ENCODE results near the gene SNX14. TPM values are rescaled to one million over a fixed set of nuclear protein-coding genes. Genes with fewer than 3 reads are reported as not detected.
"Not testable (repeated sequence)": the region's sequence is repeated elsewhere in the genome, so short reads cannot be mapped to it uniquely, and the experiment has no call there.

Gene SNX14
- polyA plus RNA-seq, 1 of the 3 experiments (the other 2 are of a cell fraction), result 40.4 TPM

DNA sequence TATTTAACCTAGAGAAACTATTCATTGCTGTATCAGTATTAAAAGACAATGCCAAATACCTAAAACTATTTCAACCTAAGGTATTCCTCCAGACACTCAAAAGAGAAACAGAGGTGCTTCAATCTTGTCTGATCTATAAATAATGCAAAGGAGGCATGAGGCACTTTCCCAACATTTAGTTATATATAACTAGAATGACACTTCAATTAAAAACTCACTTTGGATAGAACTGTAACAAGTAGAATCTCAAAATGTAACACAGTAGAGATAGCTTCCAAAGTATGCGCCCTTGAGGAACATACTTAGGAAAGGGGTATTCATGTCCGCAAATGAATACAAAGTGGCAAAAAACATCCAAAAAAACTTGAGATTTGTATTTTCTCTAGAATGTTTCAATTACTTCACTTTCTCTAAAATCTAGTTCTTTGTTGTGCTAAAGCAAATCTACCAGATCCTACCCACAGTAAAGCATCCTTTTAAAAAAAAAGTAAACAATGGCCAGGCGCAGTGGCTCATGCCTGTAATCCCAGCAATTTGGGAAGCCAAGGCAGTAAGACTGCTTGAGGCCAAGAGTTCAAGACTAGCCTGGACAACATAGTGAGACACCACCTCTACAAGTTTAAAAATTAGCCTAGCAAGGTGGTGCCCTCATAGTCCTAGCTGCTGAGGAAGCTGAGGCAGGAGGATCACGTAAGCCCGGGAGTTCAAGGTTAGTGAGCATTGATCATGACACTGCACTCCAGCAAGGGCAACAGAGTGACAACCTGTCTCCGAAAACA, 38.7 kb upstream of the SNX14 start (continued):
- TF ChIP-seq FOSL2 (IDR thresholded peaks at IDR 0.05; ENCODE audit: borderline replicate concordance, low read depth), result no peak
- TF ChIP-seq POLR2AphosphoS5 (IDR thresholded peaks at IDR 0.05; ENCODE audit: low read depth, low read length), result no peak
- TF ChIP-seq USF2 (IDR thresholded peaks at IDR 0.05; ENCODE audit: borderline replicate concordance, low read depth, low read length), result no peak
- TF ChIP-seq JUND (IDR thresholded peaks at IDR 0.05), result no peak
- TF ChIP-seq RFX5 (IDR thresholded peaks at IDR 0.05; ENCODE audit: low read length), result no peak
- no peak for TF ChIP-seq CTCF (IDR thresholded peaks at IDR 0.05)
- no peak for TF ChIP-seq FOXM1 (IDR thresholded peaks at IDR 0.05; ENCODE audit: low read depth)

DNA sequence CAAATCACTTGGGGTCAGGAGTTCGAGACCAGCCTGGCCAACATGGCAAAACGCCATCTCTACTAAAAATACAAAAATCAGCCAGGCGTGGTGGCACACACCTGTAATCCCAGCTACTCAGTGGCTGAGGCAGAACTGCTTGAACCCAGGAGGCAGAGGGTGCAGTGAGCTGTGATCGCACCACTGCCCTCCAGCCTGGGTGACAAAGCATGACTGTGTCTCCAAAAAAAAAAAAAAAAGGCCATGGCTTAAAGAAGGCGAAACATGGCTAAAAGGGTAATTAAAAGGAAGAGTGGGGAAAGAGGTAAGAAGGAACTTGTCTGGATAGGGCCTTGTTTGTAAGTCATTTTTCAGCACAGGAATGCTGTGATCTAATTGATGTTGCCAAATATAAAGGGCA, 37.5 kb upstream of the SNX14 start:
- H3K27me3 ChIP-seq (ENCODE audit: insufficient read depth); H3K4me2 ChIP-seq; H3K27ac ChIP-seq (ENCODE audit: low read depth in 2 of 2, low read length in 1 of 2); H2AFZ ChIP-seq (ENCODE audit: low read depth); H3K4me3 ChIP-seq (ENCODE audit: low read depth in 2 of 2, low read length in 1 of 2); H3K4me1 ChIP-seq (ENCODE audit: control insufficient read depth in 1 of 2, insufficient read depth in 2 of 2, low read depth in 1 of 2, low read length in 1 of 2); H3K9me2 ChIP-seq; H3K9ac ChIP-seq; DNase-seq; H3K9me3 ChIP-seq: not testable (repeated sequence)
- Histone ChIP-seq H4K20me1 (ENCODE audit: insufficient read depth) (peaks cover 91% of the 10 kb centered on the region), H3K79me2 (ENCODE audit: insufficient read depth) (peaks cover 100% of the 10 kb centered on the region), H3K36me3 (replicated peaks in 1 of 2; ENCODE audit: control insufficient read depth in 1 of 2, insufficient read depth in 2 of 2, low read length in 1 of 2) (peaks cover 68 to 86% of the 10 kb centered on the region in 2 experiments), H3F3A (replicated peaks; ENCODE audit: insufficient read depth) (peaks cover 15% of the 10 kb centered on the region)
- CTCF ChIA-PET, result interaction anchor here (1.1 kb wide), 1 partner anchor 48 kb away, joined by 3 read pairs; no protein-coding TSS in a partner anchor
- POLR2A ChIA-PET, result interaction anchor here (2.9 kb wide), 1 partner anchor 12 kb away, joined by 12 read pairs; the partner anchor contains the start of gene SYNCRIP
- WGBS (ENCODE audit: low lambda C conversion rate), result 96% methylated on average over 5 of the region's 5 CpGs

DNA sequence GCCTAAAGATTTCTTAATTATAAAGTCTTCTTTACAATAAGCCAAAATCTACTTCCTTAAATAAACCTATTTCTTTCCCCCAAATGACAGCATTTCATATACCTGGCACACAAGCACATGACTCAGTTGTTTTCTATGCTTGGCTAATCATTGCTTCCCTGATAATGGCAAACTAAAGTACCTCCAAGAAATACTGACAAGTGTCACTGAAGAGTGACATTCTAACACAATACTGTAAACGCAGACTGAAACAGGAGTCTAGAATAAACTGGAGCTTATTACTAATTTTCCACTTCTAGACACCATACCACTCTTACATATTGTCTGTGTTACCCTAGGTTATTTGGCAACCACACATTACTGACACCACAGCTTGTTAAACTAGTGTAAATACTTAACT, 34.7 kb upstream of the SNX14 start:
- TF ChIP-seq RXRA (IDR thresholded peaks at IDR 0.05; ENCODE audit: borderline replicate concordance, low read depth) (no peak), JUND (IDR thresholded peaks at IDR 0.05) (no peak), RCOR1 (IDR thresholded peaks at IDR 0.05; ENCODE audit: low read length) (no peak), MEF2A (IDR thresholded peaks at IDR 0.05; ENCODE audit: borderline replicate concordance, low read depth) (no peak), EZH2phosphoT487 (IDR thresholded peaks at IDR 0.05; ENCODE audit: borderline replicate concordance, low read depth) (no peak), EP300 (IDR thresholded peaks at IDR 0.05; ENCODE audit: borderline replicate concordance in 1 of 2, low read depth in 1 of 2, low read length in 1 of 2) (no peak), FOXJ3 (CRISPR knock-in tag; IDR thresholded peaks at IDR 0.05) (no peak), GABPA (IDR thresholded peaks at IDR 0.05; ENCODE audit: low read depth) (no peak), ELF1 (IDR thresholded peaks at IDR 0.05) (no peak), NRF1 (IDR thresholded peaks at IDR 0.05; ENCODE audit: low read depth, low read length) (no peak), USF1 (IDR thresholded peaks at IDR 0.05; ENCODE audit: borderline replicate concordance, low read depth) (no peak), FOSL2 (IDR thresholded peaks at IDR 0.05; ENCODE audit: borderline replicate concordance, low read depth) (no peak), NFIC (IDR thresholded peaks at IDR 0.05; ENCODE audit: borderline replicate concordance) (no peak), RAD21 (IDR thresholded peaks at IDR 0.05; ENCODE audit: low read length) (no peak), TCF12 (IDR thresholded peaks at IDR 0.05) (no peak), SMC3 (IDR thresholded peaks at IDR 0.05; ENCODE audit: low read depth, low read length) (no peak)
- TF ChIP-seq, protein P1, sequence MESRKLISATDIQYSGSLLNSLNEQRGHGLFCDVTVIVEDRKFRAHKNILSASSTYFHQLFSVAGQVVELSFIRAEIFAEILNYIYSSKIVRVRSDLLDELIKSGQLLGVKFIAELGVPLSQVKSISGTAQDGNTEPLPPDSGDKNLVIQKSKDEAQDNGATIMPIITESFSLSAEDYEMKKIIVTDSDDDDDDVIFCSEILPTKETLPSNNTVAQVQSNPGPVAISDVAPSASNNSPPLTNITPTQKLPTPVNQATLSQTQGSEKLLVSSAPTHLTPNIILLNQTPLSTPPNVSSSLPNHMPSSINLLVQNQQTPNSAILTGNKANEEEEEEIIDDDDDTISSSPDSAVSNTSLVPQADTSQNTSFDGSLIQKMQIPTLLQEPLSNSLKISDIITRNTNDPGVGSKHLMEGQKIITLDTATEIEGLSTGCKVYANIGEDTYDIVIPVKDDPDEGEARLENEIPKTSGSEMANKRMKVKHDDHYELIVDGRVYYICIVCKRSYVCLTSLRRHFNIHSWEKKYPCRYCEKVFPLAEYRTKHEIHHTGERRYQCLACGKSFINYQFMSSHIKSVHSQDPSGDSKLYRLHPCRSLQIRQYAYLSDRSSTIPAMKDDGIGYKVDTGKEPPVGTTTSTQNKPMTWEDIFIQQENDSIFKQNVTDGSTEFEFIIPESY (IDR thresholded peaks at IDR 0.05; ENCODE audit: borderline replicate concordance, low read depth), result no peak
- Histone ChIP-seq H3K9ac (no peak overlapping the region), H3K4me3 (ENCODE audit: low read depth in 2 of 2, low read length in 1 of 2) (no peak overlapping the region), H3K9me2 (no peaks in the 10 kb centered on the region), H3K27me3 (ENCODE audit: insufficient read depth) (no peaks in the 10 kb centered on the region), H3F3A (replicated peaks; ENCODE audit: insufficient read depth) (peaks cover 23% of the 10 kb centered on the region), H3K27ac (ENCODE audit: low read depth in 2 of 2, low read length in 1 of 2) (no peak overlapping the region), H3K79me2 (ENCODE audit: insufficient read depth) (peaks cover 100% of the 10 kb centered on the region), H3K36me3 (replicated peaks in 1 of 2; ENCODE audit: control insufficient read depth in 1 of 2, insufficient read depth in 2 of 2, low read length in 1 of 2) (peaks cover 62 to 80% of the 10 kb centered on the region in 2 experiments), H2AFZ (ENCODE audit: low read depth) (no peak overlapping the region), H3K4me2 (no peak overlapping the region), H4K20me1 (ENCODE audit: insufficient read depth) (peaks cover 94% of the 10 kb centered on the region), H3K4me1 (ENCODE audit: control insufficient read depth in 1 of 2, insufficient read depth in 2 of 2, low read depth in 1 of 2, low read length in 1 of 2) (0 out of 4 replicates have a peak, but pooled peaks cover 0 to 3% of the 10 kb centered on the region in 2 experiments), H3K9me3 (no peaks in the 10 kb centered on the region)
- ChIA-PET POLR2A (no interaction called here), CTCF (interaction anchor here (1.0 kb wide), 1 partner anchor 27 kb away, joined by 3 read pairs; no protein-coding TSS in a partner anchor)
- DNase-seq, result no peak
- 100% methylated on average over 1 of the region's 1 CpG for WGBS (ENCODE audit: low lambda C conversion rate)

All from SK-N-SH (cell line).